DOHH2 (cell line): ENCODE data around the gene ABHD3.

Experiments
- EZH2phosphoT487 ChIP-seq: fragments of 200-600 bp; sonication (generic); IDR thresholded peaks from 2 replicates; pipeline ENCODE4 v1.6.1; 2017; ENCODE audit warnings: borderline replicate concordance, mild to moderate bottlenecking, antibody characterized with exemption, low read length, moderate library complexity, mixed read lengths
- TF ChIP-seq, protein P1 (sequence below): fragments of 200-600 bp; sonication (generic); IDR thresholded peaks from one replicate; pipeline ENCODE4 v1.5.1; 2014; ENCODE audit warnings: antibody characterized with exemption, mild to moderate bottlenecking, low read depth, low read length; ENCODE audit not compliant: poor library complexity, severe bottlenecking

DNA sequence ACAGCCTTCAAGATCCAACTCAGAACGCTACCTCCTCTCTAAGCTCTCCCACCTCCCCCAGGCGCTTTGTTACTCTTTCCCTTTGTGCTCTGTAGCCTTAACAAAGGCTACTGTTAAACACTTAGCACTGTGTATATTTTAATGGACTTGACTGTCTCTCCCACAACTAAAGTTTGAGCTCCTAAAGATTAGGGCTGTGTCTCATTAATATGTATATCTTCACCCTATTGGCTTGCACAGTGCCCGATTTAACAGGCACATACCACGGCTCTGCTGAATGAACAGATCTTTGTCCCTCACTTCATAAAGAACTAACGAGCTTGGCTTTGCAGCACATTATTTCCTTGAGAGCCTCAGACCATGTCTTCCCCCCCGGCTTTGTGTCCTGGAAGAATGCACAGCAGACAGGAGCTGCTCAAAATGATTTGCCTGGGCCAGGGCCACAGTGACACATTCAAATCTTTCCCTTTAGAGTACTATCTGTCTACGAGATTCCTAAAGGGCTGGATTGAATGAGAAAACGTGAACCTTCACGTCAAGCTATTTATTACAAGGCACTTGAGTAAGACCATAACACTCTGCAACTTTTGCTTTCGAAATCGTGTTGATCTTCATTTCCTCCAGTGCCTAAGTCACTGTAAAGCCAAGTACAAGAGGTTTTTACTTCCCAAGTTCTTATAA, 22.1 kb downstream of the ABHD3 start:
- TF ChIP-seq, protein P1, sequence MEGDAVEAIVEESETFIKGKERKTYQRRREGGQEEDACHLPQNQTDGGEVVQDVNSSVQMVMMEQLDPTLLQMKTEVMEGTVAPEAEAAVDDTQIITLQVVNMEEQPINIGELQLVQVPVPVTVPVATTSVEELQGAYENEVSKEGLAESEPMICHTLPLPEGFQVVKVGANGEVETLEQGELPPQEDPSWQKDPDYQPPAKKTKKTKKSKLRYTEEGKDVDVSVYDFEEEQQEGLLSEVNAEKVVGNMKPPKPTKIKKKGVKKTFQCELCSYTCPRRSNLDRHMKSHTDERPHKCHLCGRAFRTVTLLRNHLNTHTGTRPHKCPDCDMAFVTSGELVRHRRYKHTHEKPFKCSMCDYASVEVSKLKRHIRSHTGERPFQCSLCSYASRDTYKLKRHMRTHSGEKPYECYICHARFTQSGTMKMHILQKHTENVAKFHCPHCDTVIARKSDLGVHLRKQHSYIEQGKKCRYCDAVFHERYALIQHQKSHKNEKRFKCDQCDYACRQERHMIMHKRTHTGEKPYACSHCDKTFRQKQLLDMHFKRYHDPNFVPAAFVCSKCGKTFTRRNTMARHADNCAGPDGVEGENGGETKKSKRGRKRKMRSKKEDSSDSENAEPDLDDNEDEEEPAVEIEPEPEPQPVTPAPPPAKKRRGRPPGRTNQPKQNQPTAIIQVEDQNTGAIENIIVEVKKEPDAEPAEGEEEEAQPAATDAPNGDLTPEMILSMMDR, result no peak
- TF ChIP-seq EZH2phosphoT487, result no peak
